K562 (cell line): Measurements from ENCODE around the gene EFCAB7.

Experiments
- CEBPB ChIP-seq: fragments of 450-650 bp; IDR thresholded peaks from 2 replicates; pipeline ENCODE4 v1.6.1; 2016; ENCODE audit warnings: missing genetic modification characterization, missing compliant biosample characterization
- EP300 ChIP-seq: IDR thresholded peaks from 2 replicates; pipeline ENCODE4 v1.6.1; 2012; ENCODE audit warnings: low read length, improper control_type of control experiment
- NFIC ChIP-seq: fragments of 450-650 bp; IDR thresholded peaks from 2 replicates; pipeline ENCODE4 v1.6.1; 2017; ENCODE audit warnings: mild to moderate bottlenecking, inconsistent platforms
- RAD21 ChIP-seq, 2 experiments: fragments of 250-450 bp in 1 of 2; fragments of 450-650 bp in 1 of 2; sonication (Bioruptor Pico) in 1 of 2; formaldehyde crosslinking in 1 of 2; IDR thresholded peaks in 1 of 2; conservative IDR thresholded peaks in 1 of 2; 2 replicates each; pipeline versions ENCODE4 v1.4.0 to v1.8.0; 2020 to 2022; ENCODE audit warnings: mild to moderate bottlenecking in 2 of 2, moderate library complexity in 1 of 2
- TF ChIP-seq, protein P1 (sequence below), 2 experiments: fragments of 450-650 bp in 1 of 2; sonication (generic) in 1 of 2; formaldehyde crosslinking in 1 of 2; IDR thresholded peaks; 2 replicates each; pipeline versions ENCODE4 v1.7.1 to v1.9.0; 2016 to 2022; ENCODE audit warnings: inconsistent platforms in 1 of 2, mild to moderate bottlenecking in 1 of 2, missing genetic modification reagents in 1 of 2
- TF ChIP-seq, protein P2 (sequence below), 3 experiments: IDR thresholded peaks in 2 of 3; conservative IDR thresholded peaks in 1 of 3; 2 replicates each; pipeline ENCODE4 v1.5.1; 2011 to 2012; ENCODE audit warnings: low read length in 3 of 3, mild to moderate bottlenecking in 3 of 3, control low read depth in 2 of 3, improper control_type of control experiment in 1 of 3, inconsistent platforms in 1 of 3, low read depth in 1 of 3, mixed read lengths in 1 of 3, moderate library complexity in 1 of 3; ENCODE audit not compliant: insufficient read depth in 2 of 3
- TF ChIP-seq, protein P3 (sequence below): sonication (generic); formaldehyde crosslinking; IDR thresholded peaks from 2 replicates; pipeline ENCODE4 v1.9.0; 2022; ENCODE audit warnings: mild to moderate bottlenecking, missing genetic modification reagents

DNA sequence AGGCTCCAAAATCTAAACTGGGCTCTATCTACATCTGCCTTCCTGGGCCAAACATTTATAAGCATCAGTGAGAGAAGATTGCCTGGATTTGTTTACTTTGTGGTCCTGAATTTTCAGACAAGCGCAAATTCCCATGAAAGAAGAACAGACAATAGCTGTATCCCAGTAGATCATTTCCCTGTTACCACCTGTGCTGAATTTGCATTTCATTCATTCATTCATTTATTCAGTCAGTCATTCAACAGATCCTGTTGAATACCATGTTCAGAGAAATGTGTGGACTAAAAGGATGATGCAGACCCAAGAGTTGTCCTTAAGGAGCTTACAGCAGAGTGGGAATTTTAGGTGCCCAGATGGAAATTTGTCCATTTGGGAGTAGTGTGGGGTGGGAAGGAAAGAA is 72.1 kb downstream of the EFCAB7 start:
- TF ChIP-seq RAD21 (CRISPR knock-in tag; conservative IDR thresholded peaks at IDR 0.05 in 1 of 2, IDR thresholded peaks at IDR 0.05 in 1 of 2) (no peak), NFIC (no peak), CEBPB (no peak), EP300 (no peak)
- TF ChIP-seq, protein P1, sequence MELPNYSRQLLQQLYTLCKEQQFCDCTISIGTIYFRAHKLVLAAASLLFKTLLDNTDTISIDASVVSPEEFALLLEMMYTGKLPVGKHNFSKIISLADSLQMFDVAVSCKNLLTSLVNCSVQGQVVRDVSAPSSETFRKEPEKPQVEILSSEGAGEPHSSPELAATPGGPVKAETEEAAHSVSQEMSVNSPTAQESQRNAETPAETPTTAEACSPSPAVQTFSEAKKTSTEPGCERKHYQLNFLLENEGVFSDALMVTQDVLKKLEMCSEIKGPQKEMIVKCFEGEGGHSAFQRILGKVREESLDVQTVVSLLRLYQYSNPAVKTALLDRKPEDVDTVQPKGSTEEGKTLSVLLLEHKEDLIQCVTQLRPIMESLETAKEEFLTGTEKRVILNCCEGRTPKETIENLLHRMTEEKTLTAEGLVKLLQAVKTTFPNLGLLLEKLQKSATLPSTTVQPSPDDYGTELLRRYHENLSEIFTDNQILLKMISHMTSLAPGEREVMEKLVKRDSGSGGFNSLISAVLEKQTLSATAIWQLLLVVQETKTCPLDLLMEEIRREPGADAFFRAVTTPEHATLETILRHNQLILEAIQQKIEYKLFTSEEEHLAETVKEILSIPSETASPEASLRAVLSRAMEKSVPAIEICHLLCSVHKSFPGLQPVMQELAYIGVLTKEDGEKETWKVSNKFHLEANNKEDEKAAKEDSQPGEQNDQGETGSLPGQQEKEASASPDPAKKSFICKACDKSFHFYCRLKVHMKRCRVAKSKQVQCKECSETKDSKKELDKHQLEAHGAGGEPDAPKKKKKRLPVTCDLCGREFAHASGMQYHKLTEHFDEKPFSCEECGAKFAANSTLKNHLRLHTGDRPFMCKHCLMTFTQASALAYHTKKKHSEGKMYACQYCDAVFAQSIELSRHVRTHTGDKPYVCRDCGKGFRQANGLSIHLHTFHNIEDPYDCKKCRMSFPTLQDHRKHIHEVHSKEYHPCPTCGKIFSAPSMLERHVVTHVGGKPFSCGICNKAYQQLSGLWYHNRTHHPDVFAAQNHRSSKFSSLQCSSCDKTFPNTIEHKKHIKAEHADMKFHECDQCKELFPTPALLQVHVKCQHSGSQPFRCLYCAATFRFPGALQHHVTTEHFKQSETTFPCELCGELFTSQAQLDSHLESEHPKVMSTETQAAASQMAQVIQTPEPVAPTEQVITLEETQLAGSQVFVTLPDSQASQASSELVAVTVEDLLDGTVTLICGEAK (IDR thresholded peaks at IDR 0.05): no peak
- TF ChIP-seq, protein P1 (CRISPR knock-in tag; IDR thresholded peaks at IDR 0.05): no peak
- TF ChIP-seq, protein P2, sequence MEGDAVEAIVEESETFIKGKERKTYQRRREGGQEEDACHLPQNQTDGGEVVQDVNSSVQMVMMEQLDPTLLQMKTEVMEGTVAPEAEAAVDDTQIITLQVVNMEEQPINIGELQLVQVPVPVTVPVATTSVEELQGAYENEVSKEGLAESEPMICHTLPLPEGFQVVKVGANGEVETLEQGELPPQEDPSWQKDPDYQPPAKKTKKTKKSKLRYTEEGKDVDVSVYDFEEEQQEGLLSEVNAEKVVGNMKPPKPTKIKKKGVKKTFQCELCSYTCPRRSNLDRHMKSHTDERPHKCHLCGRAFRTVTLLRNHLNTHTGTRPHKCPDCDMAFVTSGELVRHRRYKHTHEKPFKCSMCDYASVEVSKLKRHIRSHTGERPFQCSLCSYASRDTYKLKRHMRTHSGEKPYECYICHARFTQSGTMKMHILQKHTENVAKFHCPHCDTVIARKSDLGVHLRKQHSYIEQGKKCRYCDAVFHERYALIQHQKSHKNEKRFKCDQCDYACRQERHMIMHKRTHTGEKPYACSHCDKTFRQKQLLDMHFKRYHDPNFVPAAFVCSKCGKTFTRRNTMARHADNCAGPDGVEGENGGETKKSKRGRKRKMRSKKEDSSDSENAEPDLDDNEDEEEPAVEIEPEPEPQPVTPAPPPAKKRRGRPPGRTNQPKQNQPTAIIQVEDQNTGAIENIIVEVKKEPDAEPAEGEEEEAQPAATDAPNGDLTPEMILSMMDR (IDR thresholded peaks at IDR 0.05 in 2 of 3, conservative IDR thresholded peaks at IDR 0.05 in 1 of 3; ENCODE audit: insufficient read depth in 2 of 3, low read depth in 1 of 3, low read length in 3 of 3): no peak
- TF ChIP-seq, protein P3, sequence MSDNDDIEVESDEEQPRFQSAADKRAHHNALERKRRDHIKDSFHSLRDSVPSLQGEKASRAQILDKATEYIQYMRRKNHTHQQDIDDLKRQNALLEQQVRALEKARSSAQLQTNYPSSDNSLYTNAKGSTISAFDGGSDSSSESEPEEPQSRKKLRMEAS (CRISPR knock-in tag): no peak
